ENCODE measurements around the gene CD300C. TPM values are rescaled to one million over a fixed set of nuclear protein-coding genes. Genes with fewer than 3 reads are reported as not detected.
"Not testable (repeated sequence)": the region's sequence is repeated elsewhere in the genome, so short reads cannot be mapped to it uniquely, and the experiment has no call there.

CD300C gene
- polyA plus RNA-seq, 1 donor, result 0.37 TPM

DNA sequence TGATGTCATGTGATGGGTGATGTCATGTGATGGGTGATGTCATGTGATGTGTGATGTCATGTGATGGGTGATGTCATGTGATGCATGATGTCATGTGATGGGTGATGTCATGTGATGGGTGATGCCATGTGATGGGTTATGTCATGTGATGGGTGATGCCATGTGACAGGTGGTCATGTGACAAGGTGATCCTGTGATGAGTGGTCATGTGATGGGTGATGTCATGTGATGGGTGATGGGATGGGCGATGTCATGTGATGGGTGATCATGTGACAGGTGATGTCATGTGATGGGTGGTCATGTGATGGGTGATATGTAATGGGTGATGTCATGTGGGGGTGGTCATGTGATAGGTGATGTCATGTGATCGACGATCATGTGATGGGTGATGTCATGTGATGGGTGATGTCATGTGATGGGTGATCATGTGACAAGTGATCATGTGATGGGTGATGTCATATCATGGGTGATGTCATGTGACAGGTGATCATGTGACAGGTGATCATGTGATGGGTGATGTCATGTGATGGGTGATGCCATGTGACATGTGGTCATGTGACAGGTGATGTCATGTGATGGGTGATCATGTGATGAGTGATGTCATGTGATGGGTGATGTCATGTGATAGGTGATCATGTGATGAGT, 31.8 kb downstream of the CD300C start:
- no peak for DNase-seq (ENCODE audit: low read depth)

DNA sequence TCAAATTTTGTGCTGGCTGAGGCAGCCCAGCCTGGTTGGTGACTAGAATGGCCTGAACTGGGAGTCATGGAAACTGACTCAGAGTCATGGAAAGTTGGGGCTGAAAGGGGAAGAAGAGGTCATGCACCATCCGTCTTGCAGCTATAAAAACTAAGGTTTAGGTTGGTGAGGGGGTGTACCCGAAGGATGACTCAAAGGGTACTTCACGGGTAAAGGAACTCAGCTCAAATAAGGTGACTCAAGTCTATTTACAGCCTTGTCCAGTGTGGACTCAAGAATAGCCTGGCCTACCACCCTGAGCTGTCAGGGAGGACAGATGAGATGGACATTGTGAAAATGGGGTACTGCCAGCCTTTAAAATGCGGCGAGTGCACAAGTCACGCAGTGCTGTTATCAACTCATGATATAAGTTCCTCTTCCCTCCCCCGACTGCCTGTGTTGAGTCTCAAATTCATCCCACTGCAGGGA, 33.3 kb downstream of the CD300C start:
- no peak for DNase-seq (ENCODE audit: low read depth)

DNA sequence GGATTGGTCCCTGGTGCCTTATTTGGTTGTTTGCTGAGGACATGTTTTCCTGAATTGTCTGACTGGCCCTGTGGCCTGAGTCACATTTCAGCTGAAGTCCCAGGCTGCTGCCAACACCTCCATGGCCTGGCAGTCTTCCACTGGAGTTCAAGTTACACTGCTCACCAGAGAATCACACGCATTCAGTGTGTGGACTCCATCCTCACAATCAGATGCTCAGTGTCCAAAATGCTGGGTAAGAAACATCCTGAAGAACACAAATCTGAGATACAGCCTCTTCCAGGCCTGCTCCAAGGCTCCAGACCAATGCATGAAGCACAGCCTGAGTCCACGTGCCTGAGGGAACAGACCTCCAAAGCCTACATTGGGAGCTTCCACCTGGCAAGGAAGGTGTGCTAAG, 33.9 kb downstream of the CD300C start:
- DNase-seq (ENCODE audit: low read depth), result no peak

DNA sequence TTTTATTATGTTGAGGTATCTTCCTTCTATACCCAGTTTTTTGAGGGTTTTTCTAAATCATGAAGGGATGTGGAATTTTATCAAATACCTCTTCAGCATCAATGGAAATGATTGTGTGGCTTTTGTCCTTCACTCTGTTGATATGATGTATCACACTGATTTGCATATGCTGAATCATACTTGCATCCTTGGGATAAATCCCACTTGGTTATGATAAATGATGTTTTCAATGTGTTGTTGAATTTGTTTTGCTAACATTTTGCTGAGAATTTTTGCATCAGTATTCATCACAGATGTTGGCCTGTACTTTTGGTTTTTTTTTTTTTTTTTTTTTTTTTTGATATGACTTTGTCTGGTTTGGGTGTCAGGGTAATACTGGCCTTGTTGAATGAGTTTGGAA, 37.8 kb downstream of the CD300C start:
- no peak for DNase-seq (ENCODE audit: low read depth)

DNA sequence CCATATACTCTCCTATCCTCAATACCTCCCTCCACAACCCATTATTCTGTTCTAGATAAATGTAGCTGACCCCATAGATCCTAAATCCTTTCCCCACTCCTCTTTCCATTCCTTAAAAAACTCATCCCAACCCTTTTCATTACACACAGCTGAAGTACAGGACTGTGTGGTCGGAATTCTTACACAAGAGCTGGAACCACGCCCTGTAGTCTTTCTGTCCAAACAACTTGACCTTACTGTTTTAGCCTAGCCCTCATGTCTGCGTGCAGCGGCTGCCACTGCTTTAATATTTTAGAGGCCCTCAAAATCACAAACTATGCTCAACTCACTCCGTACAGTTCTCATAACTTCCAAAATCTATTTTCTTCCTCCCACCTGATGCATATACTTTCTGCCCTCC, 42.0 kb downstream of the CD300C start:
- not testable (repeated sequence) for DNase-seq (ENCODE audit: low read depth)

DNA sequence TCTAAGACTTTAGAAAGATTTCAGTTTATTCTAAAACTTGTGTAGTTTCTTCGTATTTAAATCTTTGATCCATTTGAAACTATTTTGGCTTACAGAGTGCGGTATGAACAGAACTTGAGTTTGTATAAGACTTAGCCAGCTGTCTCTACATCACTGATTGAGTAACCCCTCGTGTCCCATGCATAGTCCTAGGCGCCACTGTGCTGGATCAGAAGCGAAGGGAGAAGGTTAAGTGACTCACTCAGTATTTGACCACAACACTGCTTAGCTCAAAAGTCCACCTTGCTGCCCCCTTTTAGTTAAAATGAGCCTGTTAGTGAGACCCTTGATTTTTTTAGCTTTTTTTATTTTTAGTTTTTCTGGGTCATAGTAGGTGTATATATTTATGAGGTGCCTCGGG, 43.1 kb downstream of the CD300C start:
- no peak for DNase-seq (ENCODE audit: low read depth)

DNA sequence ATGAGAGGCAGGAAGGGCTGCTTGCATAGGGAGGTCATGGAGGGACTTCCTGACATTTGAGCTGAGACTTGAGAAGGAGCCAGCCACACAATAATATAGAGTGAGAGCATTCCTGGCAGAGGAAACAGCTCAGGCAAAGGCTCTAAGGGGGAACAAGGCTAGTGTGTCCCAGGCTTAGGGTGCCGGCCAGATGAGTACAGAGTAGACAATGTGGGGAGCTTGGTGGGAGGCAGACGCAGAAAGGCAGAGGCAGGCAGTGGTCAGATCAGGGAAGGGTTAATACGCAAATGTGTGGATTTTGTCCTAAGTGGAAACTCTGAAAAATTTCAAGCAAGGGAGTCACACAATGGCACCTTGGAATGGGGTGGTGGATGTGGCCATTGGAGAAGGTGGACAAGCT, 45.9 kb downstream of the CD300C start:
- no peak for DNase-seq (ENCODE audit: low read depth)

DNA sequence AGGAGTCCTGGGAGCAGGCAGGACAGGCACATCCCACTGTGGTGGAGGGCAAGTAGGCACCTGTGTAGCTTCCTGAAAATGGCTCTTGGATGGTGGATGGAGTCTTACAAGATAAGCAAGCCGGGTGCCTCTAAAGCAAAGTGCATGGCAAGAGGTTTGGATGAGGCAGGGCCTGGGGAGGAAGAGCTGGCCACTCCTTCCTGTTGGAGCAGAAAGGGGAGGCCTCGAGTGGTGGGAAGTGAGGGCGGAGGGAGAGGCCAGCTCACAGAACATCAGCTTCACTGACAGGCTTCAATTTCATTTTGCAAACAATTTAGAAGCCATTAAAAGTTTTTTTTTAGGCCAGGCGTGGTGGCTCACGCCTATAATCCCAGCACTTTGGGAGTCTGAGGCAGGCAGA, 48.4 kb downstream of the CD300C start:
- DNase-seq (ENCODE audit: low read depth), result no peak

DNA sequence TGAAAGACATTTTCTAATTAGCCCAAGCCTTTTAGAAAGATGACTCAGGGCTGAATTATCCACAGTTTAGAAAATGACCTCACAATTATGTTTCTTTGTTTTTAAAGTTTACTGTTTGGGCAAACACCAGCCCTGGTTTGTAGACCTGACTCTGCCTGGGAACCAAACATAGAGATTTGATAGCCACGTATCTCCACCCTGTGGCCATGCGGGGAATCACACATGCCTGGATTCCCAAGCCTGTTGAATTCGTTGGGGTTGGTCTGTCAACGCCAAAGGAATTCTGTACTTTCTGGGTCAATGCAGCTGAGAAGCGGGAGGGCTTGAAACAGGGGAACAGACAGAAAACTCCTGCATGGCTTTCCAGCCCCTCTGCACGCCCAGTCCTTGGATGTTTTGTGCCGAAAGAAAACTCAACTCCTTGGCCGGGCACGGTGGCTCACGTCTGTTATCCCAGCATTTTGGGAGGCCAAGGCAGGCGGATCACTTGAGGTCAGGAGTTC, 52.5 kb downstream of the CD300C start:
- DNase-seq (ENCODE audit: low read depth), result peak; percentile 31

DNA sequence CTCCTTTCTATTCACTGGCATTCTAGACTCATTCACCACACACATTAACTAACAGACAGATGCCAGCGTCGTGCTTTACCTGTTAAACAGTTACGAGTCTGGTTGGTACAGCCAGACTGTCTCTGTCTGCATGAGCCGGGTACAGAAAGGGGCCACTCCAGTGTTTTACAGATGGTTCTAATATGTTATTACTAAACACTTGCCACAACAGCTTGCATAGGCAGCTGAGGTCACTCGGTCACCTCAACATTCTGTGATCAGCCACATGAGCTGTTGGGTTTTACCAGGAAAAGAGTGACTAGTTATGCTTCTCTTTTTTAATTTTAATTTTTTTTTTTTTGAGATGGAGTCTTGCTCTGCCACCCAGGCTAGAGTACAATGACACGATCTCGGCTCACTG, 54.3 kb downstream of the CD300C start:
- no peak for DNase-seq (ENCODE audit: low read depth)

Other genes starting within 250 kb of the CD300C start
- 1.8 TPM for gene KIF19, start 219.9 kb downstream of the CD300C start, polyA plus RNA-seq (ENCODE audit: insufficient read length)
- gene BTBD17, start 184.2 kb downstream of the CD300C start, polyA plus RNA-seq (ENCODE audit: insufficient read length), result 0.25 TPM
- 0.20 TPM for gene GPR142, start 178.6 kb downstream of the CD300C start, polyA plus RNA-seq (ENCODE audit: insufficient read length)
- gene GPRC5C, start 114.0 kb downstream of the CD300C start, polyA plus RNA-seq (ENCODE audit: insufficient read length), result 38.7 TPM
- gene CD300A, start 79.5 kb downstream of the CD300C start, polyA plus RNA-seq (ENCODE audit: insufficient read length), result 1.2 TPM
- 0.20 TPM for gene CD300LB, start 14.6 kb downstream of the CD300C start, polyA plus RNA-seq (ENCODE audit: insufficient read length)
- not detected for gene CD300H, start 21.4 kb upstream of the CD300C start, polyA plus RNA-seq (ENCODE audit: insufficient read length)
- gene CD300LD, start 46.2 kb upstream of the CD300C start, polyA plus RNA-seq (ENCODE audit: insufficient read length), result not detected
- gene CD300E, start 77.6 kb upstream of the CD300C start, polyA plus RNA-seq (ENCODE audit: insufficient read length), result 0.04 TPM
- 0.28 TPM for gene CD300LF, start 166.8 kb upstream of the CD300C start, polyA plus RNA-seq (ENCODE audit: insufficient read length)
- 0.90 TPM for gene RAB37, start 191.1 kb upstream of the CD300C start, polyA plus RNA-seq (ENCODE audit: insufficient read length)
- 5.3 TPM for gene NHERF1, start 202.5 kb upstream of the CD300C start, polyA plus RNA-seq (ENCODE audit: insufficient read length)
- gene NAT9, start 230.2 kb upstream of the CD300C start, polyA plus RNA-seq (ENCODE audit: insufficient read length), result 37.5 TPM

Data from forelimb muscle (tissue), 1 donor.